Measurements from ENCODE around the gene MTARC1.

MTARC1 gene

GRCh38 chr1:220819467-220820026 is 32.8 kb downstream of the MTARC1 start:
- in situ Hi-C loops (cut with MboI; ENCODE audit: low pct_unique_long_range_greater_than_20kb, low sequenced_read_pairs, unreplicated experiment): no loop called here

GRCh38 chr1:220824031-220824989 is 37.6 kb downstream of the MTARC1 start:
- in situ Hi-C loops (cut with MboI; ENCODE audit: low pct_unique_long_range_greater_than_20kb, low sequenced_read_pairs, unreplicated experiment): no loop called here
- no peak for DNase-seq (ENCODE audit: low spot score)
- no peak for TF ChIP-seq CTCF (IDR thresholded peaks at IDR 0.05; ENCODE audit: extremely low read depth, insufficient read depth, missing control alignments)

More at GRCh38 chr1:220819467-220820026, 32.8 kb downstream of the MTARC1 start:
- no peak for DNase-seq (ENCODE audit: low spot score)
- no peak for TF ChIP-seq CTCF (IDR thresholded peaks at IDR 0.05; ENCODE audit: extremely low read depth, insufficient read depth, missing control alignments)

GRCh38 chr1:220825819-220826551 is 39.3 kb downstream of the MTARC1 start:
- in situ Hi-C loops (cut with MboI; ENCODE audit: low pct_unique_long_range_greater_than_20kb, low sequenced_read_pairs, unreplicated experiment): no loop called here
- TF ChIP-seq CTCF (IDR thresholded peaks at IDR 0.05; ENCODE audit: extremely low read depth, insufficient read depth, missing control alignments): no peak
- no peak for DNase-seq (ENCODE audit: low spot score)

- DNase-seq (ENCODE audit: low spot score): no peak
- TF ChIP-seq CTCF (IDR thresholded peaks at IDR 0.05; ENCODE audit: extremely low read depth, insufficient read depth, missing control alignments): no peak
- in situ Hi-C loops (cut with MboI; ENCODE audit: low pct_unique_long_range_greater_than_20kb, low sequenced_read_pairs, unreplicated experiment): no loop called here
These were observed 40.0 kb downstream of the MTARC1 start for GRCh38 chr1:220826729-220827128.

GRCh38 chr1:220827445-220828178 is 40.9 kb downstream of the MTARC1 start:
- TF ChIP-seq CTCF (IDR thresholded peaks at IDR 0.05; ENCODE audit: extremely low read depth, insufficient read depth, missing control alignments): no peak
- DNase-seq (ENCODE audit: low spot score): no peak
- in situ Hi-C loops (cut with MboI; ENCODE audit: low pct_unique_long_range_greater_than_20kb, low sequenced_read_pairs, unreplicated experiment): no loop called here

GRCh38 chr1:220828179-220828490 is 41.4 kb downstream of the MTARC1 start:
- in situ Hi-C loops (cut with MboI; ENCODE audit: low pct_unique_long_range_greater_than_20kb, low sequenced_read_pairs, unreplicated experiment): no loop called here
- no peak for DNase-seq (ENCODE audit: low spot score)
- TF ChIP-seq CTCF (IDR thresholded peaks at IDR 0.05; ENCODE audit: extremely low read depth, insufficient read depth, missing control alignments): no peak
